Activated CD8-positive, alpha-beta memory T cell treated with anti-CD3 and anti-CD28 coated beads, Interleukin-2, amount 50 U/mL, for 4 hours (primary cell): Measurements from ENCODE around the gene CD180.

Source experiments
- DNase-seq: peaks from one replicate; pipeline ENCODE4 v3.0.0-alpha.2; 2020

The CD180 gene

DNA sequence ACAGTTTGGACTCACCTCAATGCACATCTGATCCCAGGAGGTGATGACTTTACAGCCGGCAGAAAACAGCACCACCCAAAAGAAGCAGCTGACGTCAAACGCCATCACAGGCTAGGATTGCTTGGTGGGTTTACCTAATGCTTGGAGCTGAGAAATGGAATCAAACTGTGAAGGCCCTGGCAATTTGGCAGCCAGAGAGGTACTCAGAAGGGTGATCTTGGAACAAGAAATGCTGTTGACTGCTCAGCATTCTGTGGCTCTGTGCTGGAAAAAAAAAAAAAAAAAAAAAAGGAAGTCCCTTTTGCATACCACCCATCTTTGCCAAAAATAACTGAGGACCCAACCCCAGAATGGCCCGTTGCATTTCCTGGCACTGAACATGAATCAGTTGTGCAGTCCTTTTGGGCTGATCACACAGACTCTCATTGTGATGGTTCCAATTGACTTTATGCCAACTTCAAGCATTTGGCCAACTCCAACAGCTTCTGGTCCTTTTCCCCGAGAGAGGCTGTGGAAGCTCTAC, at the start of gene CD180:
CD180 (minus strand) TSS at position 263 of the 523 bp plus-strand sequence; CDS start at position 105, 158 bp downstream.
- no peak for DNase-seq

GRCh38 chr5:67246108-67246507, 49.5 kb upstream of the CD180 start:
- DNase-seq = no peak

- DNase-seq = no peak
Measured at GRCh38 chr5:67245259-67245846, 48.8 kb upstream of the CD180 start.

DNA sequence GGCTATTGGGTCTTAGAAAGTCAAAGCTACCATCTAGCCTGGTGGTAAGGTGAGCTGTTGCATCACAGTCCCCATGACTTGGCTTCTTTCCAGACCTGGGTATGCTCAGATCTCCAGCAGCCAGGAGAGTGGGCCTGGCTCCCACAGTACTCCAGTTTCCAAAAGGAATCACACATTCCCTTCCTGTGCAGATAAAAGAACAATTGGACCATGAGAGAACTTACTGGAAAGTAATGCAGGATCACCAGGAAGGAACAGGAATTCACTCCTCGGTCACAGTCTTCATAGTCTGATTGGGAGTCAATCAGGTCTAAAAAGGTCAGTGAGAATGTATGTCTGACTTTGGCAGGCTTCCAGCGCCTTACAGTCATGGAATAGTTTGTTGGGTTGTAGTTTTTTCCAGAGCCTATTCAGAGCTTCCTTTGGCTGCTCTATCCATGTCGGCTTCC, 47.8 kb upstream of the CD180 start:
- DNase-seq = no peak

- DNase-seq = no peak
Measured at GRCh38 chr5:67243944-67244343, 47.3 kb upstream of the CD180 start.

DNA sequence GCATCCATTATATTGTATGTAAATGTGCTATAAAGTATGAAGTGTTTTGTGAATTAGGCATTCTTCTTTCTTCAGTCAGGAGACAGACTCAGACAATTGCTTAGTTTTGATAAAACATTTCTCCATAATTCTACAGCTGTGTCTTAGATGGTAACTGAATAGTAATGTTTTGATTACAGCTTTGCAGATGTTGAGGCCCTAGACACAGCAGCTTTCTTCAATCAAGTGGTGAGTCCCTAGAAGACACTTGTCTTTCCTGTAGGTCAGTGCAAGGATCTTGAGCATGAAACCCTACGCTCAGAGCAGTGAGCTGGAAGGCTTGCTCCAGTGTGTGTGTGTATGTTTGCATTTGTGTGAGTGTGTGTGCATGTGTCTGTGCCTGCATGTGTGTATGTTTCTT, 46.8 kb upstream of the CD180 start:
- no peak for DNase-seq

- DNase-seq = no peak
Measured at GRCh38 chr5:67241326-67241725, 44.7 kb upstream of the CD180 start.

GRCh38 chr5:67240846-67241245, 44.2 kb upstream of the CD180 start:
- no peak for DNase-seq

DNA sequence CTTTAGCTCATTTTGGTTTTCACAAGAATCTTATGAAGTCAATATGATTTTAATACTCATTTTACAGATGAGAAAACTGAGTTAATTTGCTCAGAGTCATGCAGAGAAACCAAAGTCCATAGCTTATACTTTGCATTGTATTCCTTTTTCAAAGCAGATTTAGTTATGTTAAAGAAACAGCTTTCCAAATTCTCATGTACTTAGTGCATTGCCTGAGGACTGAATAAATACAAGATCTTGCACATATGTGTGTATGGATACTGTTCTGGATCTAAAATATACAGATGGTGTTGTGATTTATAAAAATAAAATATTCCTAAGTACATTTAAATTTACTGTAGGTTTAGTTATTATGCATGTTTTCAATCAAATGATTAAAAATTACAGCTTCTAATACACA, 43.5 kb upstream of the CD180 start:
- no peak for DNase-seq

DNA sequence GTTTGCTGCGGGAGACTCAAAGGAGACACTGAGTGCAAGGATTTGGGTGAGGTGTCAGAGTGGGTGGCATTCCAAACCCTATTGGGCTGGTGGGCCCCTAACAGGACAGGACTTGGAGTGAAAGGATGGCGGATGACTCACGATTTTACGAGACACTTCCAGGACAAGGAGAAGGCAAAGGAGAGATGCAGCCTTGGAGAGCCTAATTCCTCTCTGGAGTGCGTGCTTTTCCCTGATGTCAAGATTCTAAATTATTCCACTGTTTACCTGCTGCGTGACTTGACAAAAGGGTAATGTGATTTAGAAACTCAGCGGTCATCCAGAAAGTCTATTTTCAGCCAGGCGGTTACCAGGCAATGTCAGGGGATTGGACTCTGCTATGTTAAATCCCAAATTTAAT, 41.6 kb upstream of the CD180 start:
- no peak for DNase-seq

DNA sequence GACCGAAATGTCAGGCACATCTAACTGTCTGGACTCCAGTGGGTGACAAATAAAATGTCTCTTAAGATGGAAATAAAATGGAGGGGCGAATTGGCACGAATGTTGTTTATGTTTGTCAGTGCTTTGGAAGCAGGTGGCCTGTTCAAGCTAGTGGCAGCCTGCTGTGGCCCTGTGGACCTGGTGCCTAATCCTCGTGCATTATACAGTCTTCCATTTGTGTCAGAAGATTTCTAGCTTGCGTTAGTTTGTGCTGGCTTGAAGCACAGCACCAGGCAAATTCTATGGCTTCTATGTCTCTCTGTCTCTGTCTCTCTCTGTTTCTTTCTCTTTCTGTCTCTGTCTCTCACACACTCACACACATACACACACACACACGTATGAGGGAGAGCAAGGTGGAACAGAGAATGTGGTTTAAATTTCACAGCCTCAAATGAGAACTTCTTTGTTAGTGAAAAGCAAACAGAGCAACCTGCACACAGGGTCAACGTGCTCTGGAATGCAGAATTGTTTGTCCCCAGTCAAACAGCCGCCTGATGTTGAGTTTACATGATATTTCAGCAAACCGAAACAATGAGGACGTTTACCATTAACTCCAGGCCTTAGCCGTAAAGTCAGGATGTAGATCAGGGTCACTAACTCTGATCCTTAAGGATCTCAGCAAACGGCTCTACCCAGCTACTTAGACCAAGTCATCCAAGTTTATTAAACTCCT, 39.0 kb upstream of the CD180 start:
- no peak for DNase-seq

DNA sequence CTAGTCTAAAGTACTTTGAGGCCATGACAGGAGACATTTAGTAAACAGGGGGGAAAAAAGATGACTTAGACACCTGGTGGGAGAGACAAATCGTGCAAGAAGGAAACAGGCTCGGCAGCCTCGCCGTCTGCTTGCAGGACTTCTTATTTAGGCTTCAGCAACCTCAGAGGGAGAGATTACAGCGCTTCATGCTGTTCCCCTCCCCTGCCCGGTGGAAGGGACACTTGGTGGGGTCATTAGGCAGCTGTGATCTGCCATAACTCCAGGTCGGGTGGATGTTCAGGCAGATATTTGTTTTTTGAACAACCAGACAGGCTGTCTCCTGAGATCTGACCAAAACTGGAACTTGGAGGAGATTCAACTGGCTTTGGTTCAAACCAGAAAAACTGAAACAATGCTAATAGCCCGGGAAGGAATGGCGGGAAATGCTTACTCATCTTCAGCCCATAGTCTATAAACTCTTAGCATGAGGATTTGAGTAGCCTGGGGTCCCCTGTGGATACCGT, 38.1 kb upstream of the CD180 start:
- DNase-seq = no peak

DNA sequence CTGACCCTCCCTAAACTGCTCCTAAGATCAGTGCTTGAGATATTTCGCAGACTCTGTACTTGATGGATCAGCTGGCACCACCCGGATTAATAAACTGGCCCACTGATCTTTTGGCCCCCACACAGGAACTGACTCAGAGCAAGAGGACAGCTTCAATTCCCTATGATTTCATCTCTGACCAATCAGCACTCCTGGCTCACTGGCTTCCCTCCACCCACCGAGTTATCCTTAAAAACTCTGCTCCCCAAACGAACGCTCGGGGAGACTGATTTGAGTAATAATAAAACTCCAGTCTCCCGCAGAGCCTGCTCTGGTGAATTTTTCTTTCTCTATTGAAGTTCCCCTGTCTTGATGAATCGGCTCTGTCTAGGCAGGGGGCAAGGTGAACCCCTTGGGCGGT, 36.5 kb upstream of the CD180 start:
- no peak for DNase-seq

DNA sequence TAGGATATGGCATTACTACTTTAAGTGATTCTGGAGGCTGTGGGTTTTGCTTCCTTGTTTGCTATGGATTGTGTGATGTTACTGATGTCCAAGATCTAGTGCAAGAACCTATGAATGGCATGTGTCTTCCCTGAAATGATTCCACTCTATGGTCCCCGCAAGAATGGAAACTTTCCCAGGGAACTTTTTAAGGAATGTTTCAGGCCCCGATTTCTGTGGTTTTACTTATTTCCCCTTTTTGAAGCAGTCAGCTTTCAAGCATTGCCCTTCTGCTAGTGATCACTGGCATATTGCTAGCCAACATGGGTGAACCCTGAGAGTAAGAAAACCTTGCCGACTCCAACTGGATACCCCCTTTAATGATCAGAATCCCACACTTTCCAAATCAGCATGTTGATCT, 26.6 kb upstream of the CD180 start:
- DNase-seq = no peak

DNA sequence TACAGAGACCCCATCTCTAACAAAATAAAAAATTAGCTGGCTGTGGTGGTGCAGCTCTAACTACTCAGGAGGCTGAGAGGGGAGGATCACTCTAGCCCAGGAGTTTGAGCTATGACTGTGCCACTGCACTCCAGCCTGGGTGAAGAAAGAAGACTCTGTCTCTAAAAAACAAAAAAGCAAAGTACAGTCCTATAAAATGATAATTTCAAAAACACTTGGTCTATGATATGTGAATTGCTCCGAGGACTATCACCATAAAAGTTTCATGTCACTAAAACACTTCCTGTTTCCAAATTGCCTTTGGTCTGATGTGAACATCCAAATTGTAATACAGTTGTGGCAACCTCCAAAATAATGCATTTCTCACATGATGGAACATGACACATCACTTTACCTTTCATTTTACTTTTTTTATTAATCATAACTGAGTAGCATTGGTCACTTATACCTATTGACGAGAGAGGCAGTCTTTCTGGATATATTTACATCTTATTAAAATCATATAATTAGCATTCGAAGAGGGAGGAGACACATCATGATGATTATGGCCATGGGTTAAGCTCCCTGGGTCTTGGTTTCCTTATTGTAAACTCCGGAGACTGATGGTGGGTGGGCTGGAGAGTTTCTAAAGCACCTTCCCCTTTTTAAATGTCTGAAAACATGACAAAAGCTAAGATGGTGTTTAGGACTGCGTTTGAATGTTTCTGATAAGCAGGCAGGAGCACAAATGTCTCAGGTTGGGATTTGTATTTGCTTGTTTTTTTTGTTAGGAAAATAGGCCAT, 25.8 kb upstream of the CD180 start:
- no peak for DNase-seq

DNA sequence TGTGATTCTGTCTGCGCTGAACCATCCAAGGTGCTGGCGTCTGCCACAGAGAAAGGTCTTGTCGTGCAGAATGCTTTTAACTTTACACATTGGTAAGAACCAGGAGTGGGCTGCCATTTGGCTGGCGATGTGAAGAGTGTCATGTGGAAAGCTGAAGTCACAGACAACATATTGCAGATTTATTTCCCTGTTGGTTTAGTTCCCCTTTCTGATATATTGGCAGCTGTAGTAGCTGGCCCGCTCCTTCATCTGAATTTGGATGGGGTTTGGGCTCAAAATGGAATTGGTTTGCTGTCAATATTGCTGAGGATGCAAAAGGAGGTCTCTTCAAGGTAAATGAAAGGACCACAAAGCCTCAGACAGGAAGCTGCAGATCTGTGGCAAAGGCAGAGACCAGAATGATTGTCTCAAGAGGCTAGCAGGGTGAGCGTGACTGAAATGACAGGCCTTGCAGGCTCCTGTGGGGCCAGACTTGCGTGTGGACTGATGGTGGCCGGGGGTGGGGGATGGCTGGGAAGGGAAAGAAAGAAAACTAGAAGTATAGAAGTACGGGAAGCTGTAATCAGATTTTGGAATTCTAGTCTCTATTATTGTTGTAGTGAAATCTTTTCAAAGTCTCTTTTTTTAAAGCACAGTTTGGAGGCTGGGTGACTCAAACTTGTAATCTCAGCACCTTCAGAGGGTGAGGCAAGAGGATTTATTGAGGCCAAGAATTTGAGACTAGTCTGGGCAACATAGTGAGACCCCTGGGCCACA, 25.1 kb upstream of the CD180 start:
- peak; percentile 24 for DNase-seq

DNA sequence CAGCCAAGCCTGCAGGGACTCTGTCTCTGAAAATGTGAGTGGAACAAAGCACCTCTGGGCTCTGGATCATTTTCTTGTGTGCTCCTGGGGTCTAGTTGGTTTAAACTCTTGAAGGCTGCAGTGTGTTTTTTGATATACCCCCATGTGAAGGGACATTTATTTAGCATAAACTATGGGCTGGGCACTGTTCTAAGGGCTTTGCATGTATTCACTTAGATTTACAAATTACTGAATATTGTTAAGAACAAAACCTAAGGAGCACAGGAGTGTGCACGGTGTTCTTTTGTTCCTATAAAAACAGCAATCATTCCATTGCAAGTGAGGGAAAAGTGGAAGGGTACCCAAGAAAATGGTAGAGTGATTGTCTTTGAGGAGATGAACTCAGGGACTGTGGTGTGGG, 20.0 kb upstream of the CD180 start:
- no peak for DNase-seq

- DNase-seq = peak; percentile 42
Measured at GRCh38 chr5:67215519-67216471, 19.2 kb upstream of the CD180 start.

- no peak for DNase-seq
Measured at GRCh38 chr5:67214707-67215447, 18.3 kb upstream of the CD180 start.

DNA sequence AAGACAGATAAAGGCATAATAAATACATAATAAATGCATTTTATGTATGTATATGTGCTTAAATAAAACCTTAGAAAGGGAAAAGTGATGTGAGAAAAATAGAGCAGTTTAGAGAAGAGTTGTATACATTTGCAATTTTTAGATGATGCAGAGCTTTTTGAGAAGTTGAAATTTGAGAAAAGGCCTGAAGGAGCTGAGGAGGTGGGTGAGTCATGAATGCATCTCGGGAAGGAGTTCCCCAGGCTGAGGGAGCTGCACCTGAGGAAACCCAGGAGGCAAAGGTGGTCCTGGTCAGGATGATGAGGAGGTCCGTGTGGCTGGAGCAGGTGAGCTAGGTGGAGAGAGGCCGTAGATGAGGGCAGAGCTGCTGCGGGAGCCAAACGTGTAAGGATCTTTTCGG, 17.4 kb upstream of the CD180 start:
- no peak for DNase-seq

DNA sequence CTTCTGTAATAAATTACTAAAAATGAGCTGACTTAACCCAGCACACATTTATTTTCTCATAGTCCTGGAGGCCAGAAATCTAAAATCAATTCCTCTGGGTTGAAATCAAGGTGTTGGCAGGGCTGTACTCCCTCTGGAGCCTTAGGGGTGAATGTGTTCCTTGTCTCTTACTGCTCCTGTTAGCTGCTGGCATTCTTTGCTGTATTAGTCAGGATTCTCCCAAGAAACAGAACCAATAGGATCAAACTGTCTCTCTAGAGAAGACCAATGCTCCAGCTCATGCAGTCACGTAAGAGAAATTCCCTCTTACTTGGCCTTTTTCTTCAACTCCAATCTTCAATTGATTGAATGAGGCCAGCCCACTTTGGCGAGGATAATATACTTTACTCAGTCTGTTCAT, 15.3 kb upstream of the CD180 start:
- DNase-seq = no peak
